Dedifferentiated amniotic fluid mesenchymal stem cell (primary cell): ENCODE data around the gene ESPL1.
"Not testable (repeated sequence)": the region's sequence is repeated elsewhere in the genome, so short reads cannot be mapped to it uniquely, and the experiment has no call there.

Experiments used
- DNase-seq: peaks from one replicate; pipeline ENCODE4 v3.0.0-alpha.2; 2016; ENCODE audit errors: extremely low spot score

The ESPL1 gene

DNA sequence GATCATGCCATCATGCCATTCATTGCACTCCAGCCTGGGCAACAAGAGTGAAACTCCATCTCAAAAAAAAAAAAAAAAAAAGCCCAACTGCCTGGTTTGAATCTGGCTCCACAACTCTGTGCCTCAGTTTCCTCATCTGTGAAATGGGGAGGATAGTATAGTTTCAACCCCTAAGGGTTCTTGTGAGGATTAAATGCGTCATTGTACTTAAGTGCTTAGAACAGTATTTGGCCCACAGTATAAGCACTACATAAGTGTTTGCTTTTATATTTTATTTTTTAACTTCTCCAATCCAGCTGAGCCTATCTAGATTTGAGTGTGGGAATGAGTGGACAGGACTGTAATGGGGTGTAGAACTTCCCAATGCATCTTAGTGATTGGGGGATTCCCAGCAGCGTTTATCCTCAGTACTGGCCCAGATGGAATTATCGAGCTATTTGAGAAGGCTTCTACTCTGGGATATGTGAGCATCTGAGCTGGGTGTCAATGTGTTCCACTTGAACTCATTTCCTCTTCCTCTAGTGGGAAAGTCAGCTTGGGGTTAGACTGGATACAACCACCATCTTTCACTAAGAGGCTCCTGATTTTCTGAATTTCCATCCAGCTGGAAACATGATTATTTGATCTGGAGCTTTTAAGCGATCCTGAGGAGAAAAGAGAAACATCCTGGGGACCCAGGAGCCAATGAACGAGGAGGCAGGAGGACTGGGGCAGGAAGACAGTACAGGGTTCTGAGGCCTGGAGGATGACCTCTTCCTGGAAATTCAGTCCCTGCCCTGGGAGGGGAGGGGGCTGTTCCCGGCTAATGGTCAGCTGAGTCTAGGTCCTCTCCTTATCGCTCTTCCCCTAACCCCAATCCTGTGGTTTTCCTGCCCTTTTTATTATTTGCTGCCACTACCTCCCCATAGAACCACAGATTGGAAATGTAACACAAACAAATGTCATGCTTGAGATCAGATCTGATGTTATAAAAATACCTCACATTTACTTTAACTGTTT lies 9.3 kb upstream of the ESPL1 start:
- DNase-seq: no peak

DNA sequence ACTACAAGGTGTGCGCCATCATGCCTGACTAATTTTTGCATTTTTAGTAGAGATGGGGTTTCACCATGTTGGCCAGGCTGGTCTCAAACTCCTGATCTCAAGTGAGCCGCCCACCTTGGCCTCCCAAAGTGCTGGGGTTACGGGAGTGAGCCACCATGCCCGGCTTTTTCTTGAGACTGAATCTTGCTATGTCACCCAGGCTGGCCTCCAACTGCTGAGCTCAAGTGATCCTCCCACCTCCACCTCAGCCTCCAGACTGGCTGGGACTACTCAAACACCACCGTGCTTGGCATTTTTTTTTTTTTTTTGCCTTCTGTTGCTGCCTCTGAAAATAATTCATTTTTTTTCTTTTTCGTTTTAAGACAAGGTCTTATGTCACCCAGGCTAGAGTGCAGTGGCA lies 8.2 kb upstream of the ESPL1 start:
- no peak for DNase-seq

DNA sequence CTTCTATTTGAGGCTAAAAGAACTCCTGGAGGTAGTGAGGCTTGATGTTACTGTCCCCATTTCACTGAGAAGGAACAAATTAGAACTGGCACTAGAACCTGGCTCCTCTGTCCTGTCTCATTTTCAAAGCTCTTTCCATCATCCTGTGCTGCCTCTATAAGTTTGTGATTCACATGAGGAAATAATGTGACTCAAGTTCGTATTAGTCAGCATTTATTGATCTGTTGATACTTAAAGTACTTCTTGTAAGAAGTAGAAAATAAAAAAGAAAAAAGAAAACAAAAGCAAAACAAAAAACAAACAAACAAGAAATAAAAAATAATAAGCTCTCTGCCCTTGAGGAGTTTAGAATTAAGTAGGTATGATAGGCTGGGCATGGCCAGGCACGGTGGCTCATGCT lies 2.3 kb upstream of the ESPL1 start:
- no peak for DNase-seq

DNA sequence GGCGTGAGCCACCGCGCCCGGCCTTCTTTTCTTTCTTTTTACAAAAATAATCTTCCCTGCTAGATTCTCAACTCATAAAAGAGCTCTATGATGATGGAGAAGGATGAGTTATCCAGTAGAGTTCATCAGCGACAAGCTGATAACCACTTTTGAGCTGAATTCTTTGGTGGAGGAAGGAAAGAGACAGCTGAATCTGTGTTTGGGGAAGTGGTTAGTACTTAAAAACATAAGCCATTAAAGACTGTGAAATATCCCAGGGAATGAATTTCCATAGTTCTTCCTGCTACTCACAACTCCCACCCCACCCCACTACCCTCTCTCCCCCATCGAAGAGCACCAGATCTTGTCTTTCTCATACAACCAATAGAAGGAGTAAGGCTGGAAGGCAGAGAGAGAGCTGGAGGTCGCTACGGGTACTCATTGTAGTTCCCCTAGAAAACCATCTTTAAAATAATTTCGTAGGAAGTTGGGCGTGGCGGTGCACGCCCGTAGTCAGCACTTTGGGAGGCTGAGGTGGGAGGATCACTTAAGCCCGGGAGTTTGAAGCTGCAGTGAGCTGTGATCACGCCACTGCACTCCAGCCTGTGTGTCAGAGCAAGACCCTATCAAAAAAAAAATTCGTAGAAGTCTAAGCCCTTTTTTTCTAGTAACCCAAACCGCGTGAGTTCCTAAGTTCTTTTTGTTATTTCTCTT lies 647 bp upstream of the ESPL1 start:
- DNase-seq: no peak

DNA sequence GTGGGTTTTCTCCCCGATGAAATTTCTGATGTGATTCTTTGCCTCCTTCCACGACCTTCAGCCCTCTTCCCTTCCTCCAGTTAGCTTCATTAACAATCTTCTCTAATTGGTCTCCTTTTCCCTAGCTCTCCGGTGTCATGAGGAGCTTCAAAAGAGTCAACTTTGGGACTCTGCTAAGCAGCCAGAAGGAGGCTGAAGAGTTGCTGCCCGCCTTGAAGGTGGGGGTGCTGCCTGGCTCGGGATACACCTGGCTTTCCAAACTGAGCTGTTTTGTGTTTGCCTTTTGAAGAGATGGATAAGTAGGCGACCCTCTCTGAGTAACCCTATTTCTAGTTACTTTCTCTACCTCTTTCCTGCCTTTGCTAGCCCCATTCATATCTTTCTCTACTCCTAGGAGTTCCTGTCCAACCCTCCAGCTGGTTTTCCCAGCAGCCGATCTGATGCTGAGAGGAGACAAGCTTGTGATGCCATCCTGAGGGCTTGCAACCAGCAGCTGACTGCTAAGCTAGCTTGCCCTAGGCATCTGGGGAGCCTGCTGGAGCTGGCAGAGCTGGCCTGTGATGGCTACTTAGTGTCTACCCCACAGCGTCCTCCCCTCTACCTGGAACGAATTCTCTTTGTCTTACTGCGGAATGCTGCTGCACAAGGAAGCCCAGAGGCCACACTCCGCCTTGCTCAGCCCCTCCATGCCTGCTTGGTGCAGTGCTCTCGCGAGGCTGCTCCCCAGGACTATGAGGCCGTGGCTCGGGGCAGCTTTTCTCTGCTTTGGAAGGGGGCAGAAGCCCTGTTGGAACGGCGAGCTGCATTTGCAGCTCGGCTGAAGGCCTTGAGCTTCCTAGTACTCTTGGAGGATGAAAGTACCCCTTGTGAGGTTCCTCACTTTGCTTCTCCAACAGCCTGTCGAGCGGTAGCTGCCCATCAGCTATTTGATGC lies 797 bp downstream of the ESPL1 start:
- no peak for DNase-seq

DNA sequence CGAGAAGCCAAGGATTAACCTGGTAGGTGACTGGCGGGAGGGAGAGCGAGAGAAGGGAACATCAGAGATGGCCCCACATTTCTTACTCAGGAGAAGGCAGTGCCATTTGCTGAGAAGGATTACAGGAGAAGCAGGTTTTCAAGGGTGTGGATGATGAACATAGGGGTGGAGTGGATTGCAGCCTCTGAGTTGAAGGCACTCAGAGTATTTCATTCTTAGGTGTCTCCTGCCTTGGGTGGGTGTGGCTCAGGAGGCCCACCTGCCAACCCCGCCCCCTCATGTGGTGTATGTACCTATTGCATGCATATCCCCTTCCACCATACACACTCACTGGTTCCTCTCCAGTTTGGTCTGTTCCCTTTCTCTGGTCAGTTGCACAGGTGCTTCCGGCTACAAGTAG lies 6.3 kb downstream of the ESPL1 start:
- DNase-seq: no peak

DNA sequence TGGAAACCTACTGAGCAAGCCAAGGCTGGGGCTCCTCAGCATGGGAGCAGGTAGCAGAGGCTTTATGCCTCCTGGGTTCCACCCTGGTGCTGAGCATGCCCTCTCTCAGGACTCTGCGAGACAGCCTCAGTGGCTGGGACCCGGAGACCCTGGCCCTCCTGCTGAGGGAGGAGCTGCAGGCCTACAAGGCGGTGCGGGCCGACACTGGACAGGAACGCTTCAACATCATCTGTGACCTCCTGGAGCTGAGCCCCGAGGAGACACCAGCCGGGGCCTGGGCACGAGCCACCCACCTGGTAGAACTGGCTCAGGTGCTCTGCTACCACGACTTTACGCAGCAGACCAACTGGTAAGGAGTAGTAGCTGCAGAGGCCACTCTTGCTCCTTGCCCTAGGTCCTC lies 8.4 kb downstream of the ESPL1 start:
- DNase-seq: no peak

DNA sequence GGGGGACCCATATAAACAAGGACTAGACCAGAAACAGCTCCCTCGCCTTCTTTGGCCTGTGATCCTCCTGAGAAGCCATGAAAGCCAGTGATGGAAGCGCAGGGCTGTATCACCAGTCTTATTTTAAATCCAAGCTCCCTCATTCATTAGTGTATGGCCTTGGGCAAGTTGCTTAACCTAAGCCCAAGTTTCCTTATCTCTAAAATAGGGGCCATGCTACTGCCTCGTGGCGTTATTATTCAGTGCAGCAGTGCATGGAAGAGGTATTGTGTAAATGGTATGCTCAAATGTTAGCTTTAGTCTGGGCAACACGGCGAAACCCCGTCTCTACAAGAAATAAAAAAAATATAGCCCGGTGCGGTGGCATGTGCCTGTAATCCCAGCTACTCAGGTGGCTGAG lies 9.9 kb downstream of the ESPL1 start:
- no peak for DNase-seq

DNA sequence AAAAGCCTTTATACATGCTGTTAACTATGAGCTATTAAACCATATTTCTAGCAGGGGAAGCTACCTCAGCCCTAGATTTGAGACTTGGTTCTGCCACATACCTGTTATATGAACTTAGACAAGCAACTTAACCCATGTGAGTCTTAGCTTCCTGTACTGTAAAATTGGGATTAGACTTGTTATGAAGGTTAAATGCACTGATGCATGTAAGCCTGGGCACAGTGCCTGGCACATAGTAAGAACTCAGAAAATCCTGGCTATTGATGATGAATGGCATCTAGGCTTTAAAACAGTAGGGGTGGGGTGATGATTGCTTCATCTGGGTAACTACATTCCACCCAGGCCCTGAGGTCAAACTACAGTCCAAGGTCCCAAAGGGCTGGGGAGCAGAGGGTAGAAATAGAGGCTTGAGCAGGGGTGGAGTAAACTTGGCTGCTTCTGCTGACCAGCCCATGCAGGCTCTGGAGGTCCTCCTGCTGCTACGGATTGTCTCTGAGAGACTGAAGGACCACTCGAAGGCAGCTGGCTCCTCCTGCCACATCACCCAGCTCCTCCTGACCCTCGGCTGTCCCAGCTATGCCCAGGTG lies 11.3 kb downstream of the ESPL1 start:
- DNase-seq: no peak

DNA sequence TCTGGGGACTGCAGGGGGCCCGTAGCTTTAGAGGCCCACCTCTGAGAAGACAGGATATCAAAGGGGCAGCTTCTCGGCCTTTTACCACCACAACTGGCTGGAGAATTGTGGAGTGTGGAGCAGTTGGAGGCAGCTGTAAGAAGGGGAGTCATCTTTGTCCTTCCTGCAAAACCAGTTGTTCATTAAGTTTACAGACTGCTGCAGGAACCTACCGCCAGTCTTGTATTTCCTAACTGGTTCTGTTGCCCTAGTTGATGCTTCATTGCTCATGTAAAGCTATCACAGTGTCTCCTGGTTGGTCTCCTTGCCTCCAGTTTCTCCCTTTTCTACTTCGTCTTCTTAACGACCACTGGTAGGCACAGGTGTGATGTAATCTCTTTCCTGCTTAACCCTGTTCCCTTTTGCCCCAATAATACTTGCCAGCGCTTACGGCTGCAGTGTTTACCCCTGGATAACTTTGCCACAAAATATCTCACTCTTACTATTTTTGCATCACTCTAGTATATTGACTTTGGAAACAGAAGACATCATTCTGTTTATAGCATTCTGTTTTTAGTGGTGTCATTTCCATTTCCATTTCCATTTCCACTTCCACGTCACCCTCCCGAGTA lies 11.9 kb downstream of the ESPL1 start:
- DNase-seq: no peak

DNA sequence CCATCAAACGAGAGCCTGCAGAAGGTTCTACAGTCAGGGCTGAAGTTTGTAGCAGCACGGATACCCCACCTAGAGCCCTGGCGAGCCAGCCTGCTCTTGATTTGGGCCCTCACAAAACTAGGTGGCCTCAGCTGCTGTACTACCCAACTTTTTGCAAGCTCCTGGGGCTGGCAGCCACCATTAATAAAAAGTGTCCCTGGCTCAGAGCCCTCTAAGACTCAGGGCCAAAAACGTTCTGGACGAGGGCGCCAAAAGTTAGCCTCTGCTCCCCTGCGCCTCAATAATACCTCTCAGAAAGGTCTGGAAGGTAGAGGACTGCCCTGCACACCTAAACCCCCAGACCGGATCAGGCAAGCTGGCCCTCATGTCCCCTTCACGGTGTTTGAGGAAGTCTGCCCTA lies 18.3 kb downstream of the ESPL1 start:
- no peak for DNase-seq

DNA sequence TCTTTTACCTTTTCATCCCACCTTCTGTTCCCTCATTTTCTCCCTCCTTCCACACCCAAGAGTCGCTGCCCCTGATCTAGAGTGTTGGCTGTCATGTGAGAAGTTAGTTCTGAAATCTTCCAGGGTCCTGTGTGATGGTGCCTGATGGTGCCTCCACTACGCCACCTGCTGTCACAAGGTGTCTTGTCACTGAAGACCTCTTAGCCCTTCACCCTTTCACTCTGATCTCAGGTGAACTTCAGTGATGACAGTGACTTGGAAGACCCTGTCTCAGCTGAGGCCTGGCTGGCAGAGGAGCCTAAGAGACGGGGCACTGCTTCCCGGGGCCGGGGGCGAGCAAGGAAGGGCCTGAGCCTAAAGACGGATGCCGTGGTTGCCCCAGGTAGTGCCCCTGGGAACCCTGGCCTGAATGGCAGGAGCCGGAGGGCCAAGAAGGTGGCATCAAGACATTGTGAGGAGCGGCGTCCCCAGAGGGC lies 19.7 kb downstream of the ESPL1 start:
- DNase-seq: peak; percentile 25

DNA sequence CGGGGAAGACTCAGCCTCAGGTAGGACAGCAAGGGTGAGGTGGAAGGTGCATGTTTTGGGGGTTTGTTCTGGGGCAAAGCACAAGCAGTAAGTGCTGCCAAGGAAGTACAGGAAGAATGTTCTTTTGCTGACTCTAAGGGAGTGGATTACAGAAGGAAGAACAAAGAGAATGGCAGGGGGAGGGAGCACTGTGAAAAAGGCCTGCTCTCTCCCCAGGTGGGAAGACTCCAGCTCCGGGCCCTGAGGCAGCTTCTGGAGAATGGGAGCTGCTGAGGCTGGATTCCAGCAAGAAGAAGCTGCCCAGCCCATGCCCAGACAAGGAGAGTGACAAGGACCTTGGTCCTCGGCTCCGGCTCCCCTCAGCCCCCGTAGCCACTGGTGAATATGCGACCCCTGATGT lies 20.2 kb downstream of the ESPL1 start:
- DNase-seq: peak; percentile 7

DNA sequence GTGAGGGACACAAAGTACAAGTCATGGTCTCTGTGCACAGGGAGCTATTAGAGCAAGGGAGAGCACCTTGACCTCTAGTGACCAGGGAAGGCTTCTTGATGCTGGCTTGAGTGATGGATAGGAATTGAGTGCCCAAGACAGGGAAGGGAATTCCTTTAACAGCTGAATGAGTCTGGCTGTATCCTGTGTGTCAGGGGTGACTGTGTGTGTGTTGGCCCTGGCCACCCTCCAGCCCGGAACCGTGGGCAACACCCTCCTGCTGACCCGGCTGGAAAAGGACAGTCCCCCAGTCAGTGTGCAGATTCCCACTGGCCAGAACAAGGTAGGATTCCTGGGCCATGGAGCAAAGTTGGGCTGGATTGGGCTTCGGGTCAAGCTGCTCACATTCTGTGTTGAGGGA lies 21.8 kb downstream of the ESPL1 start:
- DNase-seq: no peak

DNA sequence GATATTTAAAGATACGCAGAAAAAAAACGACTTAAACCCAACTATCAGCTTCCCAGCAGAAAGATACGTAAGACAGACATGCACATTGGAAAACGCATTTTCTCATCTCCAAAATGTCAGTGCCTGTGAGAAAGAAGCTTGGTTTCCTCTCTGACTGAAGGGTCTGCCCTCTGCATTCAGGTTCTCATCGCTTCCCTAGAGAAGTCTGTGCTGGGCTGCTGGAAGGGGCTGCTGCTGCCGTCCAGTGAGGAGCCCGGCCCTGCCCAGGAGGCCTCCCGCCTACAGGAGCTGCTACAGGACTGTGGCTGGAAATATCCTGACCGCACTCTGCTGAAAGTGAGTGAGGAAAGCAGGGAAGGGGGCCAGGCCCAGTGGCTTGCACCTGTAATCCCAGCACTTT lies 22.6 kb downstream of the ESPL1 start:
- no peak for DNase-seq

DNA sequence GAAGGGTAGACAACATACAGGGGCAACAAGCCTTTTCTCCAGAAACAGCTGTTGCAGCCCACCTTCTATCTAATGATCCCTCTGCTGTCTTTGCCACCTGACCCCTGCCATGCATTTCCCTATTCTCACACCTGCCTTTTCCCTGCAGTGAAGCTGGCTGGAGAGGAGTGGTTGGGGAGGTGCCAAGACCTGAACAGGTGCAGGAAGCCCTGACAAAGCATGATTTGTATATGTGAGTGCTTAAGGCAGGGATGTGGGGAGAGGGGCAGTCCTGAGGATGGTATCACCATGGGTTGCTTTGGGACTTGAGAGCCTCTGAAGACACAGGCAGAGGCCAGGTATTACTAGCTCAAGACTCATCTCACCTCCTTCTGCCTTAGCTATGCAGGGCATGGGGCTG lies 24.3 kb downstream of the ESPL1 start:
- DNase-seq: no peak

DNA sequence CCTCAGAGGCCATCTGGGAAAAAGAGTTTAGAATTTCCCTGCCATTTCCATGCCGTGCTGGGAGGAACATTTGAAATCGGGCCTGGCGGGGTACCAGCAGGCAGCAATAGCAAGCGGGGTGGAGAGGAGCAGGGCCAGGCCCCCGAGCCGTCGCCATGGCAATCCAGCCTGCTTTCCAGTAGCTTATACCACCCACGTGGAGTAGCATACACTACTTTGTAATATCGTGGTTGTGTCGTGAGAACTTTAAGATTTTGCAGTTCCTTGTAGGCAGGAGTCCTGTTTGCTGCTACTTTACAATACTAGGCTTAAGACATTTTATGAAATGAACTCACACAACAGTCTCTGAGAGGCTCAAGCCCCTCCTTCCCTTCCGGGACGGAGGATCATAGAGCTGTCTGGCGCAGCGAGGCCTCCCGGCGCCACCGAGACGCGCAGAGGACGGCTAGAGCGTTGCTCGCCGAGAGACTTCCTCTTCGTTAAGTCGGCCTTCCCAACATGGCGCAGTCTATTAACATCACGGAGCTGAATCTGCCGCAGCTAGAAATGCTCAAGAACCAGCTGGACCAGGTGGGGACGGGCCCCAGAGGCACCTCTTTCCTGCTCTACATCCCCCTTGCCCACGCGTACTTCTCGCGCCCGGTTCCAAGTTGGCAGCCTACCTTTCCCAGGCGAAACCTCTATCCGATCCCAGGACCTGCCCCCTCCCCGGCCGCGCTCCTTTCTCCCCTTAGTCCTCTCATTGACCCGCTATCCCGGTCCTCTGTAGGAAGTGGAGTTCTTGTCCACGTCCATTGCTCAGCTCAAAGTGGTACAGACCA lies 27.2 kb downstream of the ESPL1 start, which contains the start of gene PFDN5:
TSS of gene PFDN5 (plus strand) at position 473 of the 821 bp plus-strand sequence. CDS start at position 499, 26 bp downstream.
- DNase-seq: peak; percentile 78

DNA sequence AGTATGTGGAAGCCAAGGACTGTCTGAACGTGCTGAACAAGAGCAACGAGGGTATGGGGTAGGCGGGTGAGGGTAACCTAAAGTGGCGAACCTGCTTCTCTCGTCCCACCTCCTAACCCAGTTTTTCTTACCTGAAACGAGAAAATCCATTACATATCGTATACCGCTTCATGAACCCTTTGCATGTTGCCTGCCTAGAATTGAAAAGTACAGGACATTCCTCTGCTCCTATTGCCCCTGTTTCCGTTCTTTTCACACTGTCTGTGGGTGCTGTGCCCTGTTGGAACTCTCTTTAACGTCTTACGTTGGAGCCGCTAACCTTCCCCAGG lies 27.8 kb downstream of the ESPL1 start:
- no peak for DNase-seq

DNA sequence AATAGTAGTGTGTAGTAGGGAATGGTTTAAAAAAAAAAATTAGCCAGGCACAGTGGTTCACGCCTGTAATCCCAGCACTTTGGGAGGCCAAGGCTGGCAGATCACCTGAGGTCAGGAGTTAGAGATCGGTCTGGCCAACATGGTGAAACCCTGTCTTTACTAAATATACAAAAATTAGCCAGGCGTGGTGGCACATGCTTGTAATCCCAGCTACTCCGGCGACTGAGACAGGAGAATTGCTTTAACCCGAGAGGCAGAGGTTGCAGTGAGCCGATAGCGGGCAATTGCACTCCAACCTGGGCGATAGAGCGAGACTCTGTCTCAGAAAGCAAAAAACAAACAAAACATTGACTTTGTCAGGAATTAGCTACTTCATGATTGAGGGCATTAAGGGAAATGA lies 29.0 kb downstream of the ESPL1 start:
- DNase-seq: not testable (repeated sequence)

DNA sequence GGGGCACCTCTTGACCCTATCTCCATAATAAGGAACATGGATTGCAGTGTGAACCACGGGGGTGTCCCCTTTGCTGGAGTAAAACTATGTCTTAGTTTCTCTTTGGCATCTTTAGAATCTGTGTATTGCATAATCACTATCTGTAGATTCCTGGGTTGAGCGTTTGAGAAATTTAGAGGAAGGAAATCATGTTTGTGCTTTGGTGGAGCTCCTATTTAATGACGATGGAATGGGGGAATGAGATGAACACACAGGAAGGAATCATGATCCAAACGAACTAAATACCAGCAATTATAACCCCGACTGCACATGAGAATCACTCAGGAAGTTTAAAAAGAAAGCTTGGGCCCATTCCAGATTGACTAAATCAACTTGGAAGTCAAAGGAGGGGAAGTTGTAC lies 30.1 kb downstream of the ESPL1 start:
- peak; percentile 68 for DNase-seq
